Thyroid gland (tissue), 4 donors: ENCODE data around the gene CYP26B1.

Source experiments
- POLR2A ChIP-seq, 2 donors: fragments of 450-650 bp; IDR thresholded peaks; one replicate each; pipeline ENCODE4 v1.6.1; 2017; ENCODE audit warnings: antibody characterized with exemption in 2 of 2, mild to moderate bottlenecking in 2 of 2, moderate library complexity in 1 of 2
- TF ChIP-seq, protein P1 (sequence below), 6 experiments: fragments of 200-600 bp in 3 of 6; fragments of 450-650 bp in 3 of 6; sonication (generic) in 3 of 6; IDR thresholded peaks; one replicate each; pipeline ENCODE4 v1.5.1; 2016 to 2019; ENCODE audit warnings: antibody characterized with exemption in 6 of 6, mild to moderate bottlenecking in 2 of 6, inconsistent platforms in 1 of 6, moderate library complexity in 1 of 6

DNA sequence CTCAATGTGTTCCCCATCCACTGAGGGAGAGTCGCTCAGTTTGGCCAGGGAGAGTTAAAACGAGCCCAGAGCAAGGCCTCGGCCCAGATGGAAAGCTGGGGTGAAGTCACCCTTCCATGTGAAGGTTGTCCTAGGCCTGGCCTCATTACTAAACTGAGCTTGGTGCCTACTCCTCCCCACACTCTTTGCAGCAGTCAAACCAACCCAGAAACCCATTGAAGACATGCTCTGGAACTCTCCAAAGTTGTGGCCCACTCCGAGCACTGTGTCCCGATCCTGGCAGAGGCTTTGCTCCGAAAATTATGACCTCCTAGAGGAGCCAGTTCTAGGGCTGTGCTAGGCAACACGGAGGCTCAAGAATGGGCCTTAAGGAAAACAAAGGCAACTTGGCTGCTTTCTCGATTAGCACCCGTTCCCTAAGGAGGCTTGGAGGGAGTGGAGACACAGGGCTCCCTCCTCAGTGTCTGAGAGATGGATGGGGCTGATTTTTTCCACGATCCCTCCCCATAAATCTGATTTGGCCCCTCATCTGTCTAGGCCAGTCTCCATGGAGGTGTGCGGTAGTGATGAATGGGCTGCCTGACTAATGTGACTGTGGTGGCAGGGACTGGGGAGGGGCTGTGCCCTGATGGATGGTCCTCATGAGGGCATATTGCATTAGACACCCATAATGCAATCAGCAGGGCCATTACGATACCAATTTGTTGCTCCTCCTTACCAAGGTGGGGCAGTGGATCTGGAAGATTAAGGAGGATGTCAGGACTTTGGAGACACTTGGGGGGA is 11.7 kb upstream of the CYP26B1 start:
- TF ChIP-seq POLR2A (IDR thresholded peaks at IDR 0.05), result no peak
- TF ChIP-seq, protein P1, sequence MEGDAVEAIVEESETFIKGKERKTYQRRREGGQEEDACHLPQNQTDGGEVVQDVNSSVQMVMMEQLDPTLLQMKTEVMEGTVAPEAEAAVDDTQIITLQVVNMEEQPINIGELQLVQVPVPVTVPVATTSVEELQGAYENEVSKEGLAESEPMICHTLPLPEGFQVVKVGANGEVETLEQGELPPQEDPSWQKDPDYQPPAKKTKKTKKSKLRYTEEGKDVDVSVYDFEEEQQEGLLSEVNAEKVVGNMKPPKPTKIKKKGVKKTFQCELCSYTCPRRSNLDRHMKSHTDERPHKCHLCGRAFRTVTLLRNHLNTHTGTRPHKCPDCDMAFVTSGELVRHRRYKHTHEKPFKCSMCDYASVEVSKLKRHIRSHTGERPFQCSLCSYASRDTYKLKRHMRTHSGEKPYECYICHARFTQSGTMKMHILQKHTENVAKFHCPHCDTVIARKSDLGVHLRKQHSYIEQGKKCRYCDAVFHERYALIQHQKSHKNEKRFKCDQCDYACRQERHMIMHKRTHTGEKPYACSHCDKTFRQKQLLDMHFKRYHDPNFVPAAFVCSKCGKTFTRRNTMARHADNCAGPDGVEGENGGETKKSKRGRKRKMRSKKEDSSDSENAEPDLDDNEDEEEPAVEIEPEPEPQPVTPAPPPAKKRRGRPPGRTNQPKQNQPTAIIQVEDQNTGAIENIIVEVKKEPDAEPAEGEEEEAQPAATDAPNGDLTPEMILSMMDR (IDR thresholded peaks at IDR 0.05), result no peak
